ENCODE data around the gene PACS1.

The PACS1 gene

DNA sequence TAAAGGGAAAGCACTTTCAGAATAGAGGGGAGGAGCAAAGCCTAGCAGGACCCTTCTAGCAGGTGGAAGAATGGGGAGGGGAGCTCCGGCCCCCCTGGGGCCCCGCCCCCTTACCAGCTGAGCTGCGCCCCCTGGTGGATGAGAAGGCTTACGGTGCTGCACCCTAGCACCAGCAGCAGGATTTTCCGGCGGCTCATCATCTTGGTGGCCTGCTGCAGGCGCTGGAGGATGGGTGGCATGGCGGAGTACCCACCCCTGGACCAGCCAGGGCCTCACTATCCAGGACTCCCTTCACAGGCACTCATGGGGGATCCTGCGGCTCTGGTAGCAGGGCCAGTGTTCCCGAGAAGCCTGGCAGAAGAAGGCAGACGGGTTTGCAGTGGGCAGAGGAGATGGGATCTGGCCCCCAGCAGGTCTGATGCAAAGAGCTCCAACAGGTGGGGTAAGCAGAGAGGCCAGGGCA, 24.9 kb upstream of the PACS1 start:
- Histone ChIP-seq H3K9ac (ENCODE audit: low read depth, low read length, poor library complexity, severe bottlenecking) (no peak overlapping the region), H3K79me2 (ENCODE audit: insufficient read depth, low read length) (no peaks in the 10 kb centered on the region), H4K20me1 (ENCODE audit: insufficient read depth, low read length, poor library complexity, severe bottlenecking) (no peaks in the 10 kb centered on the region), H3K9me3 (ENCODE audit: insufficient read depth, low read depth, low read length) (no peaks in the 10 kb centered on the region), H3K4me2 (ENCODE audit: low read depth, low read length, poor library complexity, severe bottlenecking) (peak overlapping the region; percentile 31), H3K27me3 (ENCODE audit: insufficient read depth, low read length, poor library complexity, severe bottlenecking) (no peaks in the 10 kb centered on the region), H3K9me2 (replicated peaks; ENCODE audit: low read depth, low read length) (no peaks in the 10 kb centered on the region), H3F3A (ENCODE audit: low read depth) (no peaks in the 10 kb centered on the region), H3K4me1 (ENCODE audit: insufficient read depth, low read length, poor library complexity, severe bottlenecking) (peaks cover 4% of the 10 kb centered on the region), H2AFZ (ENCODE audit: low read length) (peak overlapping the region; percentile 64), H3K36me3 (ENCODE audit: insufficient read depth, low read length) (no peaks in the 10 kb centered on the region), H3K4me3 (ENCODE audit: low read length, poor library complexity, severe bottlenecking) (peak overlapping the region; percentile 13)
- TF ChIP-seq, protein P1, sequence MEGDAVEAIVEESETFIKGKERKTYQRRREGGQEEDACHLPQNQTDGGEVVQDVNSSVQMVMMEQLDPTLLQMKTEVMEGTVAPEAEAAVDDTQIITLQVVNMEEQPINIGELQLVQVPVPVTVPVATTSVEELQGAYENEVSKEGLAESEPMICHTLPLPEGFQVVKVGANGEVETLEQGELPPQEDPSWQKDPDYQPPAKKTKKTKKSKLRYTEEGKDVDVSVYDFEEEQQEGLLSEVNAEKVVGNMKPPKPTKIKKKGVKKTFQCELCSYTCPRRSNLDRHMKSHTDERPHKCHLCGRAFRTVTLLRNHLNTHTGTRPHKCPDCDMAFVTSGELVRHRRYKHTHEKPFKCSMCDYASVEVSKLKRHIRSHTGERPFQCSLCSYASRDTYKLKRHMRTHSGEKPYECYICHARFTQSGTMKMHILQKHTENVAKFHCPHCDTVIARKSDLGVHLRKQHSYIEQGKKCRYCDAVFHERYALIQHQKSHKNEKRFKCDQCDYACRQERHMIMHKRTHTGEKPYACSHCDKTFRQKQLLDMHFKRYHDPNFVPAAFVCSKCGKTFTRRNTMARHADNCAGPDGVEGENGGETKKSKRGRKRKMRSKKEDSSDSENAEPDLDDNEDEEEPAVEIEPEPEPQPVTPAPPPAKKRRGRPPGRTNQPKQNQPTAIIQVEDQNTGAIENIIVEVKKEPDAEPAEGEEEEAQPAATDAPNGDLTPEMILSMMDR (conservative IDR thresholded peaks at IDR 0.05; ENCODE audit: low read length) = peak; percentile 94
- TF ChIP-seq EZH2phosphoT487 (IDR thresholded peaks at IDR 0.05; ENCODE audit: borderline replicate concordance) = no peak

DNA sequence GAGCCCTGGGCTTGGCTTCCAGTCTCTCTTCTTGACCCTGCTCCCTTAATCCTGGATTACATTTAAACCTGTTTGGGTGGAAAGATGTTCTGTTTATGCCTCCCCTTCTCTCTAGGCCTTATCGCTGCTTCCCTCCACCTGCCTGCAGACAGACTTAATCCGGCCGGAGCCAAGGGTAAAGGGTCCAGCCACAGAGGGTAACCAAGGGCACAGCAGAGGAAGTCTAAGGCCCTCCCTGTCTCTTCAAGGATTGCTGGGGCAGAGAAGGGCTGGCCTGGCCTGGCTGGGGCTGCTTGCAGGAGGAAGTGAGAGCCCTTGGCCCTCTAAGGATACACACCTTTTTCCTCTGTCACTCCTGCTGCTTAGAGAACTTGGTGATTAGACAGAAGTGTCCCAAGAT, 23.2 kb upstream of the PACS1 start:
- Histone ChIP-seq H3K79me2 (ENCODE audit: insufficient read depth, low read length) (no peaks in the 10 kb centered on the region), H3K27me3 (ENCODE audit: insufficient read depth, low read length, poor library complexity, severe bottlenecking) (no peaks in the 10 kb centered on the region), H3K36me3 (ENCODE audit: insufficient read depth, low read length) (no peaks in the 10 kb centered on the region), H3F3A (ENCODE audit: low read depth) (no peaks in the 10 kb centered on the region), H3K4me2 (ENCODE audit: low read depth, low read length, poor library complexity, severe bottlenecking) (no peak overlapping the region), H3K9ac (ENCODE audit: low read depth, low read length, poor library complexity, severe bottlenecking) (no peak overlapping the region), H4K20me1 (ENCODE audit: insufficient read depth, low read length, poor library complexity, severe bottlenecking) (no peaks in the 10 kb centered on the region), H3K4me3 (ENCODE audit: low read length, poor library complexity, severe bottlenecking) (no peak overlapping the region), H2AFZ (ENCODE audit: low read length) (no peak overlapping the region), H3K9me2 (replicated peaks; ENCODE audit: low read depth, low read length) (no peaks in the 10 kb centered on the region), H3K4me1 (ENCODE audit: insufficient read depth, low read length, poor library complexity, severe bottlenecking) (peaks cover 15% of the 10 kb centered on the region), H3K9me3 (ENCODE audit: insufficient read depth, low read depth, low read length) (no peaks in the 10 kb centered on the region)
- TF ChIP-seq, protein P1 (conservative IDR thresholded peaks at IDR 0.05; ENCODE audit: low read length) = no peak
- TF ChIP-seq EZH2phosphoT487 (IDR thresholded peaks at IDR 0.05; ENCODE audit: borderline replicate concordance) = no peak

DNA sequence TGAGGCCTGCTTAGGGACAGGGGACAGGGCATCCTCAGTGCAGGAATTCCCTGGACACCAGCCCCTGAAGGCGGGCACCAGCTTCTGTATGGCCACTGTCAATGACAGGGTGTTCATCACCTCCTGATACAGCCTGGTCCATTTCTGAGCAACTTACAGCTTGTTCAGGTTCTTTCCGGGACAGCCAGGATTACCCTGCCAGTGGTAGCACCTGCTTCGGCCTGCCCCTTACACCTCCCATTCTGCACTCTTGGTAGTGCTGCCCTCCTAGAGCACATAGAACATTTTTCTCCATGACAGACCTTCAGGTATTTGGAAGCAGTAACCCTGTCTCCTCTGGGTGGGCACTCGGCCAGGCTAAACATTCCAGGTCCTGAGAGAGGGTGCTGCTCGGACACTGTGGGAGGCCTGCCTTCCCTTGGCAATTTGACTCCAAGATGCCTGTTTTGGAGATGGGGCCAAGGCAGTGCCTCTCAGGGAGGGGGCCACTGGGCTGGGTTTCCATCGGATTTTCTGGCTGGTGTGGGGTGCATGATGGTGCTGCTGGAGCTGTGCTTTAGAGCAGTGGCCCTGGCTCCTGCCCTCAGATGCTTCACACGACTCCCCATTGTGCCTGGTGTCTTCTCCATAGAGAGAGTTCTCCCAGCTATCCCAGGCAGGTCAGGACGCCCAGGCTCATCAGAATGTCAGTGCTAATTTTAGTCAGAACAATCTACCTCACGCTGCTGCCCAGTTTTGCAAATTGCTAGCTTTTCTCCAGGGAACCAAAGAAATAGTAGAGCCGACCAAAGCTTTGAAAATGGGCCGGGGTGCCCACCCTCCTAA, 22.3 kb upstream of the PACS1 start:
- Histone ChIP-seq H3K4me3 (ENCODE audit: low read length, poor library complexity, severe bottlenecking) (no peak overlapping the region), H3K9me2 (replicated peaks; ENCODE audit: low read depth, low read length) (no peaks in the 10 kb centered on the region), H3F3A (ENCODE audit: low read depth) (no peaks in the 10 kb centered on the region), H4K20me1 (ENCODE audit: insufficient read depth, low read length, poor library complexity, severe bottlenecking) (peaks cover 5% of the 10 kb centered on the region), H3K4me2 (ENCODE audit: low read depth, low read length, poor library complexity, severe bottlenecking) (no peak overlapping the region), H3K79me2 (ENCODE audit: insufficient read depth, low read length) (peaks cover 6% of the 10 kb centered on the region), H3K27me3 (ENCODE audit: insufficient read depth, low read length, poor library complexity, severe bottlenecking) (no peaks in the 10 kb centered on the region), H2AFZ (ENCODE audit: low read length) (no peak overlapping the region), H3K9me3 (ENCODE audit: insufficient read depth, low read depth, low read length) (no peaks in the 10 kb centered on the region), H3K36me3 (ENCODE audit: insufficient read depth, low read length) (no peaks in the 10 kb centered on the region), H3K4me1 (ENCODE audit: insufficient read depth, low read length, poor library complexity, severe bottlenecking) (peaks cover 16% of the 10 kb centered on the region), H3K9ac (ENCODE audit: low read depth, low read length, poor library complexity, severe bottlenecking) (no peak overlapping the region)
- no peak for TF ChIP-seq EZH2phosphoT487 (IDR thresholded peaks at IDR 0.05; ENCODE audit: borderline replicate concordance)
- TF ChIP-seq, protein P1 (conservative IDR thresholded peaks at IDR 0.05; ENCODE audit: low read length) = no peak
